A549 treated with CORT108297 at 1 μM for 4 hours (cell line): Measurements from ENCODE around the gene OR13J1. TPM values are rescaled to one million over a fixed set of nuclear protein-coding genes. Genes with fewer than 3 reads are reported as not detected.

Experiments used
- total RNA-seq: library from RNA; stranded (reverse); fragments of 200-300 nt; extraction: Qiagen RNA extraction; gene quantifications from 5 replicates; pipeline ENCODE4 v1.2.3, GENCODE V29; 2022

The OR13J1 gene, protein sequence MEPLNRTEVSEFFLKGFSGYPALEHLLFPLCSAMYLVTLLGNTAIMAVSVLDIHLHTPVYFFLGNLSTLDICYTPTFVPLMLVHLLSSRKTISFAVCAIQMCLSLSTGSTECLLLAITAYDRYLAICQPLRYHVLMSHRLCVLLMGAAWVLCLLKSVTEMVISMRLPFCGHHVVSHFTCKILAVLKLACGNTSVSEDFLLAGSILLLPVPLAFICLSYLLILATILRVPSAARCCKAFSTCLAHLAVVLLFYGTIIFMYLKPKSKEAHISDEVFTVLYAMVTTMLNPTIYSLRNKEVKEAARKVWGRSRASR
- not detected in 5 replicates for total RNA-seq

DNA sequence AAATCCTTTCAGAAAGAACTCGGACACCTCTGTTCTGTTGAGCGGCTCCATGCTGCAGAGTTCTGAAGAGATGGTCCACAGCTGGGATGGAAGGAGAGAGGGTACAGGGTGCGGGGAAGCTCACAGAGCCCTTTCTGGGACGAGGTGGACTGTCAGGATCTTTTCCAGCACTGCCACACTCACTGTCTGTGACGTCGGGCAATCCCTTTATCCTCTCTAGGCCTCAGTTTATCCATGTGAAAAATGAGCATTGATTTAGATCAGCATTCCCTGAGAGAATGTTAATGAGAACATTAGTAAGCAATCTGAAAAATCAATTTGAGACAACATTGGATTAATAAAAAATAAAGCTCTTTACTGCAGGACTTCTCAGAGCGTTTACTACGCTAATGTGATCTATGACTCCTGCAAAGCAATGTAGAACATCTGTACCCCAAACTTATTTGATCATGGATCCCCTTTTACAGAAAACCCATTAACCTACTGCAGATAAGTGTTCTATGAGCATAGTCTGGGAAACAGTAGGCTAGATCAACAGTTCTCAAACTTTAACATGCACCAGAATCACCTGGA lies at the start of gene OR13J1:
Gene OR13J1, minus strand, starts transcription at position 51 of the 573 bp plus-strand sequence. Its CDS starts 0 bp downstream, at position 51.

DNA sequence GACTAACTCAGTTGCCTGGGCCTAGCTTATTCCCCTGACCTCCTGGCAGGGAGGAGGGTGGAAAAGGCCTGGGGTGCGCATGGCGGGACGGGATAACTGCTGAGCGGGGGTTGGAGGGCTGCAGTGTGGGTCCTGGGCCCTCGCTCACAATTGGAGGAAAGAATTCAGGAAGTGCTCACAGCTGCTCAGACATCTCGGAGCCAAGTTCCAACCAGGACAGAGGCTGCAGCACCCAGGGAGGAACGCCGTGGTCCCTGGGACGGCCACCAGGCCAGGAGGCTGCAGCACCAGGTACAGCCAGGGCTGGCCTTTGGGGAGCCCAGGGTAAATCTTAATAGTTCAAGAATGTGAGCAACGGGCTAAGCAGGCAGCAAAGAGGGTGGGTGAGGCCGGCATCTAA lies 39.1 kb upstream of the OR13J1 start, which contains the start of gene SPAAR:
Gene SPAAR, plus strand, starts transcription at position 217 of the 400 bp plus-strand sequence. CDS start 974 bp downstream, outside the sequence.

DNA sequence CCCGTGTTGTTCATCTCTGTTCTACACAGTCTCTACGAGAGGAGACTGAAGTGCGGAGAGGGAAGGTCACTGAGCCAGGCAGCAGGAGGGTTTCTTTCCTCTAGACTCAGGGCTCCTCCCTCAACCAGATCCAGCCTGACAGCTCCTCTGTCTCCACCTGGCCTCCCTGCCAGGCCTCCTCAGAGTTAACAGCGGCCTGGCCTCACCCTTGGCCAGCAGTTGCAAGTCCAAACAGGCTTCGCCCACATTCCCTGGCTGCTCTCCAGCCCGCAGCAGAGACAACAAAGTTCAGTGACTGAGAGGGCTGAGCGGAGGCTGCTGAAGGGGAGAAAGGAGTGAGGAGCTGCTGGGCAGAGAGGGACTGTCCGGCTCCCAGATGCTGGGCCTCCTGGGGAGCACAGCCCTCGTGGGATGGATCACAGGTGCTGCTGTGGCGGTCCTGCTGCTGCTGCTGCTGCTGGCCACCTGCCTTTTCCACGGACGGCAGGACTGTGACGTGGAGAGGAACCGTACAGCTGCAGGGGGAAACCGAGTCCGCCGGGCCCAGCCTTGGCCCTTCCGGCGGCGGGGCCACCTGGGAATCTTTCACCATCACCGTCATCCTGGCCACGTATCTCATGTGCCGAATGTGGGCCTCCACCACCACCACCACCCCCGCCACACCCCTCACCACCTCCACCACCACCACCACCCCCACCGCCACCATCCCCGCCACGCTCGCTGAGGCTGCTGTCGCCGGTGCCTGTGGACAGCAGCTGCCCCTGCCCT lies 35.9 kb upstream of the OR13J1 start, which contains the start of gene HRCT1:
Gene HRCT1, plus strand, starts transcription at position 291 of the 768 bp plus-strand sequence. Its CDS starts 86 bp downstream, at position 377.

DNA sequence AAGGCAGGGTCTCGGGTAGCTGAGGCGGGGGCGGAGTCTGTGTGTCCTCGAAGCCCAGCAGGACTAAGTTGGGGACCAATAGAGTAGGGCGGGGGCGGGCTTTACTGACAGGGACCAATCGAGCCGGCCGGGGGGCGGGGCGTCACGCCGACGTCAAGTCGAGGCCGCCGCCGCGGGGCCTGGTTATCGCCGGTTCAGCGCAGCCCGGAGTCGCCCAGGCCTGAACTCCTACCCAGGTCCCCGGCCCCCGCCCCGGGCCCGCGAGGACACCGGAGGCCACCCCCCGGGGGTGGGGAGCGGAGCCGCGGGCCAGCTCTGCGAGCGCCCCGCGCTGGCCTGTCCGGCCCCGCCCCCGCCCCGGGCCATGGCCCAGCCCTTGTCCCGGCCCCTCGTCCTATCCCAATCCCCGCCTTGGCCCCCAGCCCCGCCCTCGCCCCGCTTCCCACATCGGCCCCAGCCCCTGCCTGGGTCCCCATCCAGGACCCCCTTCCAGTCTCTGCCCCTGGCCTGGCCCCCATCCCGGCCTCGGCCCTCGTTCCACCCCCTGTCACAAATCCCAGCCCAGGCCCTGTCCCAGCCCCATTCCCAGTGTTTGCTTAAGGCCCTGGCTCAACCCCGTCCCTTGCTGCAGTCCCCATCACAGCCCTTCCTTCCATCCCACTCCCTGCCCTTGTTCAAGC lies 41.0 kb downstream of the OR13J1 start, which contains the start of gene TMEM8B:
Gene TMEM8B, plus strand, starts transcription at position 145 of the 680 bp plus-strand sequence. Its CDS starts 220 bp downstream, at position 365.

DNA sequence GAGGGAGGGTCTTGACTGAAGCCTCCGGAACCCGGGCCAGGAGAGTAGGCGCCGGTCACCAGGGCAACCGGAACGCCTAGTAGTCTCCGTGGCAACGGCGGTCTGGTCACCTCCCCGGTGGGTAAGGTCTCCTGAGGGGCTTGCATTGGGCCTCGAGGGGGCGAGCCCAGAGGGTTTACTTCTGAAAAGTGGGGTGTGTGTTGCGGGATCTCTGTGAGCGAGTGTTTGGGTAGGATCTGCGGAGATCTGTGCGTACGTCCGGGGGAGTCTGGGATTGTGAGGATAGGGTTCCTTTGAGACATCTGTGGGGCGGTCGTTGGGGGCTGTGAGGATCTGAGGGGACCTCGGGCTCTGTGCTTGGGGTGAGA lies 41.5 kb downstream of the OR13J1 start, which contains the start of gene FAM221B:
Gene FAM221B, minus strand, starts transcription at position 17 of the 368 bp plus-strand sequence. CDS start 2,571 bp downstream, outside the sequence.

Other genes with a start within 250 kb of the OR13J1 start
- not detected in 5 replicates for gene SIT1, start 219.5 kb downstream of the OR13J1 start, total RNA-seq
- 4.2 to 11.7 TPM (median 7.0 TPM) in 3 of 5 replicates, not detected in the others for gene RMRP, start 212.4 kb downstream of the OR13J1 start, total RNA-seq
- 21.2 to 27.0 TPM (median 25.3 TPM) in 5 replicates for gene CCDC107, start 212.1 kb downstream of the OR13J1 start, total RNA-seq
- gene ARHGEF39, start 205.2 kb downstream of the OR13J1 start, total RNA-seq = 13.1 to 20.9 TPM (median 19.3 TPM) in 5 replicates
- 4.2 to 7.9 TPM (median 7.3 TPM) in 5 replicates for gene CA9, start 196.5 kb downstream of the OR13J1 start, total RNA-seq
- gene TPM2, start 180.5 kb downstream of the OR13J1 start, total RNA-seq = 623 to 688 TPM (median 654 TPM) in 5 replicates
- gene TLN1, start 138.2 kb downstream of the OR13J1 start, total RNA-seq = 110 to 135 TPM (median 123 TPM) in 5 replicates
- 58.6 to 69.3 TPM (median 61.3 TPM) in 5 replicates for gene CREB3, start 137.7 kb downstream of the OR13J1 start, total RNA-seq
- 27.4 to 38.0 TPM (median 34.1 TPM) in 5 replicates for gene GBA2, start 121.2 kb downstream of the OR13J1 start, total RNA-seq
- gene RGP1, start 121.1 kb downstream of the OR13J1 start, total RNA-seq = 12.8 to 17.3 TPM (median 15.8 TPM) in 5 replicates
- gene MSMP, start 116.1 kb downstream of the OR13J1 start, total RNA-seq = 0.30 to 0.48 TPM (median 0.36 TPM) in 3 of 5 replicates, not detected in the others
- gene NPR2, start 78.8 kb downstream of the OR13J1 start, total RNA-seq = 4.6 to 7.4 TPM (median 6.1 TPM) in 5 replicates
- 0.44 to 0.64 TPM (median 0.58 TPM) in 5 replicates for gene SPAG8, start 58.1 kb downstream of the OR13J1 start, total RNA-seq
- gene HINT2, start 55.4 kb downstream of the OR13J1 start, total RNA-seq = 69.8 to 110 TPM (median 103 TPM) in 5 replicates
- gene FAM221B, start 41.7 kb downstream of the OR13J1 start, total RNA-seq = not detected in 5 replicates
- 2.5 to 3.7 TPM (median 3.4 TPM) in 5 replicates for gene TMEM8B, start 41.2 kb downstream of the OR13J1 start, total RNA-seq
- 0.12 to 0.38 TPM (median 0.23 TPM) in 5 replicates for gene HRCT1, start 35.8 kb upstream of the OR13J1 start, total RNA-seq
- 0.07 TPM in 1 of 5 replicates, not detected in the others for gene SPAAR, start 39.1 kb upstream of the OR13J1 start, total RNA-seq
- not detected in 5 replicates for gene OR2S2, start 87.8 kb upstream of the OR13J1 start, total RNA-seq
- 5.6 to 6.9 TPM (median 5.7 TPM) in 5 replicates for gene RECK, start 166.5 kb upstream of the OR13J1 start, total RNA-seq